TTC549 (cell line): ENCODE measurements around the gene GLB1L3.
"Not testable (repeated sequence)": the region's sequence is repeated elsewhere in the genome, so short reads cannot be mapped to it uniquely, and the experiment has no call there.

Experiments used
- FAIRE-seq: peaks from 2 replicates; lab custom pipeline; 2012; peaks lifted over from hg19 to GRCh38; lab: Jason Lieb, UNC

Gene GLB1L3

DNA sequence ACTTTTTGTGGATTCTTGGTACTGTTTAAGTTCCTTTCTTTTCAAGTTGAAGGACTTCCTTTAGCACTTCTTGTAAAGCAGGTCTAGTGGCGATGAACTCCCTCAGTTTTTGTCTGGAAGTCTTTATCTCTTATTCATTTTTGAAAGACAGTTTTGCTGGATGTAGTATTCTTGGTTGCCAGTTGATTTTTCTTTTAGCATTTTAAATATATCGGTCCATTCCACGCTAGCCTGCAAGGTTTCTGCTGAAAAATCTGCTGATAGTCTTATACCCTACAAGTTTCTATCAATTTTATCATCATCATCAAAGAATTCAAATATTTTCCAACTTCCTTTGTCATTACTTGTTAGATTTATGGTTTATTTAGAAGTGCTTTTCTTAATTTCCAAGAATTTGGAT is 40.9 kb downstream of the GLB1L3 start:
- no peak for FAIRE-seq

DNA sequence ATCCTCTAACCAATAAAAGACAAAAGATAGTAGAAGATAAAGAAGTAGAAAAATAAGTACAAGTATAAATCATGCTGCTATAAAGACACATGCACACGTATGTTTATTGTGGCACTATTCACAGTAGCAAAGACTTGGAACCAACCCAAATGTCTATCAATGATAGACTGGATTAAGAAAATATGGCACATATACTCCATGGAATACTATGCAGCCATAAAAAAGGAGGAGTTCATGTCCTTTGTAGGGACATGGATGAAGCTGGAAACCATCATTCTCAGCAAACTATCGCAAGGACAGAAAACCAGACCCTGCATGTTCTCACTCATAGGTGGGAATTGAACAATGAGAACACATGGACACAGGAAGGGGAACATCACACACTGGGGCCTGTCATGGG is 45.2 kb downstream of the GLB1L3 start:
- not testable (repeated sequence) for FAIRE-seq

DNA sequence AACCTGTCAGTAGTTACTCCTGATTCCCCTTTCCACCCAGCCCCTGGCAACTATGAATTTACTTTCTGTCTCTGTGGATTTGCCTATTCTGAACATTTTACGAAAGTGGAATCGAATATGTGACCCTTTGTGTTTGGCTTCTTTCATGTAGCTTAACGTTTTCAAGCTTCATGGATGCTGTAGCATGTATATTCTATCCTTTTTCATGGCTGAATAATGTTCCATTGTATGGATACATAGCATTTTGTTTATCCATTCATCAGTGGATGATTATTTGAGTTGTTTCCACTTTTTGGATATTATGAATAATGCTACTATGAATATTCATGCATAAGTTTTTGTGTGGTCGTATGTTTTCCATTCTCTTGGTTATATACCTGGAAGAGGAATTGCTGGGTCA is 46.4 kb downstream of the GLB1L3 start:
- no peak for FAIRE-seq

DNA sequence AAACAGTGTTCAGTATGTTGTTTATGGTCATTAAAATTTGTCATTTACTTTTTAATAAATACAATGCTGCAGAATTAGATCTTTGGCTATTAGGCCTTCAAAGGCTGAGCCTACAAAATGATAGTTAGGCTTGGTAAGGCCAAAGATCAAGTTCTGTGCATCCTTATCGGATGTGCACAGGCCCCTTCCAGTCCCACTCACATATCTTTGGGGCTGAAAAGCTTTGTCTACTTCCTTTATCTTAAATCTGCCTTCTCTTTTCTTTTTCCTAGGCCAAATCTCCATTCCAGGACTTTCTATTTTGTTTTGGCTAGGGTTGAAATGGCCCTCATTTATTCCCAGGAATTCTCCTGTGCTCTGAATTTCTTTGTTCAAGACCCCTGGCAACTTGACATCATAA is 52.3 kb downstream of the GLB1L3 start:
- no peak for FAIRE-seq

DNA sequence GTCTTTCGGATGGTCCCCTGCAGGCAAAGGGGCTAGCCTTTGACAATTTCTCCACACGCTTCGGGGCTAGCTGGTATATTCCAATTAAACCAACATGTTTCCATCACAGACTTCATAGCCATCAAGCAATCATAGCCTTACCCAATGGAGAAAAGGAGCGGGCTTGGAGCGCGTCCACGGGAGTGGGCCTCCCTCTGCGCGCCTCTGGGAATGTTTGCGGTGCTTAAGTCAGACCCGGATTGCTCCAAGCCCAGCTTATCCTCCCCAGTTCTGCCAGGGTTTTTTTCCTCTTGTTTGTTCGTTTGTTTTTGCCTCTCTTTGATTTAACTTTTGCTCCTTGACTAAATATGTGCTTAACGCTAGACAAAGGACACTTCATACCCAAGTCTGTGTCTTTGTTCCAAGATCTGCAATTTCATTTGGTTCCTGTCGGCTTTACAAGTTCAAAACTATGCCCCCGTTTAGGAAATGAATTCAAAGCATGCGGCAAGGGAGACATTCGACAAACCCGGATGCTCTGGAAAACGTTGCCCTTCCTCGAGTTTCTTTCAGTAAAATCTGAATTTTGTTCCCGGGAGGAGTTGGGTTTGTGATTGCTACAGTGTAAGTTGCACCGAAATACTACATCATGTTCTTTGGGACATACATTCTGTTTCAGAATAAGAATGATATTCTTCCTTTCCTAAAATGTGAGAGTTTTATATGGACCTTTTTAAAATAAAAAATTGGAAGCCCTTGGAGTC is 54.6 kb downstream of the GLB1L3 start:
- FAIRE-seq: no peak

DNA sequence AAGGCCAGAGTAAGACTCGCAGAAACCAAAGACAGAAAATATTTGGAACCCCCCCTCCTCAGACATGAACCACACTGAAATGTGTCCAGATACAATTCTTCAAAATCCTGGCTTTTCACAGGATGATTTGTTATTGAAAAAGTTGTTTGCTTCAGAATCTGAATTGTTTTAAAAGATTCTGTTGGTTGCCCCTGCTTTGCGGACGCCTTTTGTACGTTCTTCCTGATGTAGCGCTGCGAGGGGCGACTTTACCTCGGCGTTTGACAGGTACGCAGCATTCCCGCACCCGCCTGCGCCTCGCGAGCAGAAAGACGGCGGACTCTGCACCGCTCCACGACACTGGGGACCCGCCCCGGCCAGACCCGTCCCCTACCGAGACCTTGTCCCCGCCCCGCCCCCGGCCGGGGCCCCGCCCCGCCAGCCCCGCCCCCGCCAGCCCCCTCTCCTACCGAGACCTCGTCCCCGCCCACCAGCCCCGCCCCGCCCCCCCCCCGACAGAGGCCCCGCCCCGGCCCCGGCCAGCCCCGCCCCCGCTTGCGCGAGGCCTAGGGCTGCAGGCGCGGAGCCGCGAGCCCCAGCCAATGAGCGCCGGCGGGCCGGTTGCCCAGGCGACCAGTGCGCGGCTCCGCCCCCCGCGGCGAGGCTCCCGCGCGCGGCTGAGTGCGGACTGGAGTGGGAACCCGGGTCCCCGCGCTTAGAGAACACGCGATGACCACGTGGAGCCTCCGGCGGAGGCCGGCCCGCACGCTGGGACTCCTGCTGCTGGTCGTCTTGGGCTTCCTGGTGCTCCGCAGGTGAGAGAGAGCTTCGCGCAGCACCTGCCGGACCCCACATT is 55.4 kb downstream of the GLB1L3 start, which contains the start of gene GLB1L2:
GLB1L2 (plus strand) TSS at position 635 of the 835 bp plus-strand sequence; CDS start at position 709, 74 bp downstream.
- no peak for FAIRE-seq

DNA sequence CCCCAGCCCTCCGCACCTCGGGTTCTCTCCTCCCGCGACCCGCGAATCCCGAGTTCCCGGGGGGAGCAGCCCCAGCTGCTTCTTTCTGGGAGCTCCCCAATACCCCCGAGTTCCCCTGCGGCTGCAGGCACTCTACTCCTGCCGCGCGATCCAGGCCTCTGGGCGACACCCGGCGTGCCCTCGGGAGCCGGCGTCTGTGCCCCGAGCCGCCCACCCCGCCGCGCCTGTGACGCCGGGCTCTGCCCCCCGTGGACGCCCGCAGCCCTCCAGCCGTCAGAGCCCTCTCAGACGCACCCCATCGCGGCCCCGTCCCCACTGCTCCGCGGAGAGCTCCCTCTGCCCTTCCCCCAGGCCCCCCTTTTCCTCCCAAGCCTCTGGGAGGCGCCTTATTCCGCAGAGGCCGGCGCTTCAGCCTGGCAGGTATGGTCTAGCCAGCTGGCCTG is 56.0 kb downstream of the GLB1L3 start:
- FAIRE-seq: no peak

DNA sequence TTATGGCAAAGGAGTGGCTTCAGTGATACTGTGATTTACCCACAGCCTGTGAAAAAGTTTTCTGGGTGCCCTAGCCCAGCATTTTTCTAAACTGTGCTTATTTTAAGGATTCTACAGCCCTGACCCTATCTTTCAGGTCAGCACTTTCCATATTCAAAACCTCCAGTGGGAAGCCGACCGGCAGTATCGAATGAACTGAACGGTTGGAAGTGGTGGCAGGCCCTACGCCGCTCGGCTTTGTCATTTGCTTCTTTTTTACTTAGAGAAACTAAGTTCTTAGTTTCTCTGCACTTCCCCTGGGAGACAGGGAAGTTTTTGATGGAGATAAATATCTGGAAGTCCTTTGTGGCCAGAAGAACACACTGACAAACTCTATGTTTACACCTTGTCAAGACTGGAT is 56.6 kb downstream of the GLB1L3 start:
- FAIRE-seq: no peak

DNA sequence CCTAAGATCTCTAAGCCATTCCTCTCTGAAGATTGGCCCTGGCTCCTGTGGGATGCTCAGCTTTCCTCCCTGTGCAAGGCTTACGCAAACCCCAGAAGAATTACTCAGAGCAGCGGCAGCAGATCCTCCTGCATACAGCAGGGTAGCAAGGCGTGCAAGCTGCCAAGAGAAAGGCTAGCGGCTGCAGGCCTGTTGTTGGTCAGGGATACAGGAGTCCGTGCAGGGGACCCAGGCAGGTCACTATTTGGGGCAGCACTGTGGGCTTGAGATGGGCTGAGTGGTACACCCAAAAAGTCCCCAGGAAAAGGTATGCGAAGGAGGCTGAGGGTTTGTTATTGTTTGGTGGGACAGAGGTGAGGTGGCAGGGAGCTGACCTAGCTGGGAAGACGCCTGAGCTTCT is 57.1 kb downstream of the GLB1L3 start:
- no peak for FAIRE-seq

DNA sequence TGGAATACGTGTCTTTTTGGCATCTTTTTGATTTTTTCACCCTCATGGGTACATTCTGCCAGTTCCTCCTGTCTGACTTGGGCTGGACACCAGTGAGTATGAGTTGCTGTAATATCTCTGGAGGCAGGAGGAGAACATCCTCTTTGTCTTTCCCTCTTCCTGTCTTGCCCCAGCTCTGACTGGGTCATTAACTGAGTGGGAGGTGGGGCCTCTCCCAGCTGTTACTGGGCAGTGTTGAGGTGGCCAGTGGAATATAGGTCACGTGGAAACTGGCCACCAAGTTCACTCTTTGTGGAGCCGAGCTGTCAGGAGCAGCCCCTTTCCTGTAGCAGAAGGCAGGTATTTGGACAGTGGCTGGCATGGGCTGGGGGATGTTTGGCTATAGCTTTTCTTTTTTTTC is 57.8 kb downstream of the GLB1L3 start:
- FAIRE-seq: no peak

DNA sequence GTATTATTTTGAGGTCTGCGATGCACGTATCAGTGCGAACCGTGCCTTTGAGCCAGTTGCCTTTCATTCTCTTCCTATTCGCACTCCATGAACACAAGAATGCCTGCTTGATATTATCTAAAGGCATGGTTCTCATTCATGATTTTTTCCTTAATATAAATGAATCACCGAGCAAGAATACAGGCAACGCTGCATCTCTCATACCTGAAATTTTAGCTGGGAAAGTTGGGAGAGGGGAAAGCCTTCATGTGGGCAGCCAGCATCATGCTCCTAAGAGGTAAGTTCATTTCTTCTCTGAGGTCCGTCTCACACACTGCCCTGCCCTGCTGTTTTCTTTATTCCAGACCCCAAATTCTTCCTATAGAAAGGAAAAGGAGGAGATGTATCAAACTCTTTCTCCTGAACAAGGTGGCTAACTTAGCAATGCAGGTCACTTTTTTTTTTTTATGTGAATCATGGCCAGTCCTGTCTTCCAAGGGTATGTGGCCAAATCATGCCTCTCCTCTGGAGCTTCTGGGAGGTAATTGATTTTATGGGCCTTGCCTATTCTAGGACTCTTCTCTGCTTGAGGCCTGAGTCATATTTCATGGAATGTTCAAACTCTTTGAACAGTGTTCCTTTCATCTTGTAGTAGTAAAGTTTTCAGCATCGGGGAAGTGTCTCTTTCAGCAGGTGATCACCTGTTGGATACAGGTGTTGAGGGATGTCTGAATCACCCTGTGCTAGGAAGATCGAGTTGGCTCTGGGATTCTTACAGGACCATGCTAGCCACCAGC is 58.8 kb downstream of the GLB1L3 start:
- no peak for FAIRE-seq

DNA sequence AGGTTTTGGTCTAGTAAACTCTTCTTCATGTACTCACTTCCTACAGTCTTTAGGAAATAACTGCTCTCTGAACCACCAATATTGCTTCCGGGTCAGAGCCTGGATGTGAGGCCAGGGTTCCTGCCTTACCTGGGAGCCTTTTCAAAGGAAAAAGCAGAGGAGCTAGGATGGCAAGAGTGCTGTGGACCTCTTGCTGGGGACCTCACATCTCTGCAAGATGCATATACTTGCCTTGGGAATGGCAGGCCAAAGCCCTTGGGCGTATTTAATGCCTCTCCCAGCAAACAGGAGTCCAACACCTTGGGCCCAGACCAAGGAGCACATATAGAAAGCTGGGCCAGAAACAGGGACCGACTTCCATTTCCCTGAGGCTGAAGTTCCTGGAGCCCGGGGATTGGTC is 60.9 kb downstream of the GLB1L3 start:
- FAIRE-seq: no peak

DNA sequence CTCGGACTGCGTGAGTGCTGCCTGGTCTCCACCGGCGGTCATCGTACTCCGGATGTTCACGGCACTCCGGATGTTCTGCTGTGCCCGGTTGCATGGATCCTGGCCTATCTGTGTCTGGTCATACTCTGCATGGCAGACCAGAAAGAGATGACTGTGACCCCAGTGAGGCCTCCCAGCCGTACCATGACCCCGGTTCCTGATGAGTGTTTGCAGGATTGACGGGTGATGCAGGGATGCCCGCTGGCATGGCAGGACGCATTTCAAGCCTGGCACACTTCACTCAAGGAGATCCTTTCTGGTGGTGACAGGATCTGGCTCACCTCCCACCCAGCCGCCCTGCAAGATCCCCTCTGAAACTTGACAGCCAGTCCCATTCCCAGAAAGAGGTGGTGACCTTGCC is 61.9 kb downstream of the GLB1L3 start:
- no peak for FAIRE-seq

DNA sequence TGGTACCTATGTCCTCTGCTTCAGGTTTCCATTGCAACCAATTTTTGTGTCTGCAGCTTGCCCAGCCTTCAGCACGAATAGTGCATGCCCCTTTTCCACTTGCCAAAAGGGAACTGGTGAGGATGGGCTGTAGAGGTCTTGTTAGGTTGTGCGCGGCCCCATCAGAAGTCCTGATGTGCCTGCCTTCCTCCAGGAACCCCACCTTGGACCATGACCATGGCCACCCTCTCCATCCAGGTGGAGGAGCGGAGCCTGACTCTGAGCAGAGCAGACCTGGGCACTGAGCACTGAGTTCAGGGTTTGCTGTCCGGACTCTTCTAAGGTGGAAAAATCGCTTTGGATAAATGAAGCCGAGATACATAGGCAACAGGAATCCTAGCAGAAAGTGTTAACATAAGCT is 62.5 kb downstream of the GLB1L3 start:
- FAIRE-seq: no peak

DNA sequence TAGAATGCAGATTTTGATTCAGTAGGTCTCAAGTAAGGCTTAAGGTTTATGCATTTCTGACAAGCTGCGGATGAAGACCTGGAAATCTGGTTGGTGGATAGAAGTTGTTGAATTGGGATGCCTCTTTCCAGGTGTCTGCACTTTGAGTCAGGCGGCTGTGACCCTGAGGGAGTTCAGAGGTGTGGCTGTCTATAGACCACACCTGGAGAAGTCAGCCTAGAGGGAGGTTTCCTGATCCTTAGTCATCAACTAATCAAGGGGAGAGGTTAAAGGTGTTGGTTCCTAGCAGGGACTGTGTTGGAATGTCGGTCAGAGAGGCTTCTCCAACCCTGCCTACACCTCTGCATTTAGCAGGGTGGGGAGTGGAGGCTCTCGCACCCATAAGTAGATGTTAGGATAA is 63.6 kb downstream of the GLB1L3 start:
- no peak for FAIRE-seq

DNA sequence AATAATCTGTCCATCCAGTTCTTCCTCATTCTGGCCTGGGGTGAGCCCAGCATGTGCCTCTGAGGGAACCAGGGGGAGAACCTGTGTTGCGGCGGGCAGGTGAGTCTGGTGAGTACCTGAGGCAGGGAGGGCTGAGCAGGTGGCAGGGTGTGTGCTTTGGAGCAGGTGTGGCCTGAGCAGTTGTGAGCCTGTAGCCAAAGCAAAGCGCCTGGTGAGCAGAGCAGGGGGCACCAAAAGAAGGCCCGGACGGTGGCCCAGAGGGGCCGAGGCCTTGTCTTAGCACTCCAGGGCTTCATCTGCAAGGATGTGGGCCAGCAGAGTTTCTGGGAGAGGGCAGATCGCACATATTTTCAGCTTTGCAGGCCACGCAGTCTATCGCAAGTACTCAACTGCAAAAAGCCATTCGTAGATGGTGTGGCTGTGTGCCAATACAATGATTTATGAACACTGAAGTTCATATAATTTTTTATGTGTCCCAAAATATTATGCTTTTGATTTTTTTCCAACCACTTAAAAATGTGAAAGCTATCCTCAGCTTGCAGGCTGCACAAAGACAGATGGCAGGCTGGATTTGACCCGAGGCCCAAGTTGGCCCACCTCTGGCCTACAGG is 64.3 kb downstream of the GLB1L3 start:
- no peak for FAIRE-seq

DNA sequence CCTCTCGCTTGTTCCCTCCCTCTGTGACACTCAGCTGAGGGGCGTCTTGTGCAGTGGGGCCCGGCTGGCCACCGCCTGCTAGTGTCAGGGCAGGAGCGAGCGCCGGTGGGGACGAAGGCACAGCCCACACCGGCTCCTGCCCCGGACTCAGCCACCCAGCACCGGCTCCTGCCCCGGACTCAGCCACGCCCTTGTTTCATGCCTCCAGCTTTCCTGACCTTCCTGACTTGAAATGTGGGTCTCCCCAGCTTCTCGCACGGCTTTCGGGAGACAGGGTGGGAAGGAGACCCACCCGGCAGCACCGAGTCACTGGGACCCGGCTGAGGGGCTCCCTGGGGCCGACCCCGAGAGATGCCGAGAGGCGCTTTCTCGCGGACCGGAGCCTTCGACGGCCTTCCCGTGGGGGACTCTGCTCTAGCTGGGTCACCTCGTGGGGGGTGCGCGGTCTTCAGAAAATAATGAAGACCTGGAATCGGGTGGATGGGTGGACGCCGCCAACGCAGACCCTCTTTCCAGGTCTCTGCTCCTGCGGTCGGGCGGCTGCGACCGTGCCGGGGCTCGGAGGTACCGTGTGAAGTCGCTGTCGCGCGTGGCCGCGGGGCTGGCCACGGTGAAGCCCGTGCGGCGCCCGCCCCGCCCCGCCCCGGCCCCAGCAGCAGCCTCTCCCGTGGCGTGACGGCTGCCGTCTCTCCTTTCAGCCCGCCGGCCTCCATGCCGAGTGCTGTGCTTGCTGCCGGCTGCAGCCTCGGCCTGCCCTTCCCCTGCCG is 65.8 kb downstream of the GLB1L3 start:
- no peak for FAIRE-seq

DNA sequence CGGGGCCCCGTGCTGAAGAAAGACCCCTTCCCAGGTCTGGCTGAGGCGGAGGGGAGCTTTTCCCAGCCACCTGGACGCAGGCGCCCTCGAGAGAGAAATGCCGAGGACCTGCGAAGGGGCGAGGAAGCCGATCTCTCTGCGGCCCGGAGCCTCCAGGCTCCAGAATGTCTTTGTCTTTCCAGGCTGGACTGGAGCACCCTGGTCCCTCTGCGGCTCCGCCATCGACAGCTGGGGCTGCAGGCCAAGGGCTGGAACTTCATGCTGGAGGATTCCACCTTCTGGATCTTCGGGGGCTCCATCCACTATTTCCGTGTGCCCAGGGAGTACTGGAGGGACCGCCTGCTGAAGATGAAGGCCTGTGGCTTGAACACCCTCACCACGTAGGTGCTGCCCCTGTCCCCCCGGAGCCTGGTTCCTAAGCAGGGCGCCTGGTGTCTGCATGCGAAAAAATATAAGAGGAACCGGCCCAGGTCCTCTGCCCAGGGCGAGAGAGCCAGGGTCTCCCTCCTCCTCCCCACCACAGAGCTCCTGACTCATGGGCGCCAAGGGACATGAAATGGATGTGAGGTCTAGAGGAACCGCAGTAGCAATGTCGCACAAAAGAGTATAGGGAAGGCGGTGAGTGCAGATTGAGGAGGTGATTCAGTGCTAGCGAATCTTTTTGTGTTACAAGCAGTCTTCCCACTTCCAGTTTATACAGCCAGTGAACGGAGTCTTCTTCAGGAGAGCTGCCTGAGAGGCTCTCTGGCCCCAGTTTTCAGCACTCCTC is 66.6 kb downstream of the GLB1L3 start:
- no peak for FAIRE-seq

DNA sequence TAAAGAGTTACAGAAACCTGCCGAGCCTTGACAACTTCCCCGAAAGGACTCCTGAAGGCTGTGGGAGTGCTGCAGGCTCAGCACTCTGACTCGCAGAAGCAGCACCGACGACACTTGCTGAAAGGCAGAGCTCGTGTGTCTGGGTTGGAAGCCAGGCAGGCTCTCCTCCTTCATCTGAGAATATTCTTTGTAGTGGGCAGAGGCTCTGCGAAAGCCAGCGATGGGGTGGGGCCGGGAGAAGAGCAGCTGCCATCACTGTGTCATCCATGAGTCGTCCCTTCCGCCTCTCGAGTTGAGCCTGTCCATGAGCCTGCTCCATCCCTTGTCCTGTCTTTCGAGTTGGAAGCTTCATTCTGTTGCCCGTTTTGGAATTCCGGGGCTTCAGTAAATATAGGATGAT is 67.5 kb downstream of the GLB1L3 start:
- no peak for FAIRE-seq

DNA sequence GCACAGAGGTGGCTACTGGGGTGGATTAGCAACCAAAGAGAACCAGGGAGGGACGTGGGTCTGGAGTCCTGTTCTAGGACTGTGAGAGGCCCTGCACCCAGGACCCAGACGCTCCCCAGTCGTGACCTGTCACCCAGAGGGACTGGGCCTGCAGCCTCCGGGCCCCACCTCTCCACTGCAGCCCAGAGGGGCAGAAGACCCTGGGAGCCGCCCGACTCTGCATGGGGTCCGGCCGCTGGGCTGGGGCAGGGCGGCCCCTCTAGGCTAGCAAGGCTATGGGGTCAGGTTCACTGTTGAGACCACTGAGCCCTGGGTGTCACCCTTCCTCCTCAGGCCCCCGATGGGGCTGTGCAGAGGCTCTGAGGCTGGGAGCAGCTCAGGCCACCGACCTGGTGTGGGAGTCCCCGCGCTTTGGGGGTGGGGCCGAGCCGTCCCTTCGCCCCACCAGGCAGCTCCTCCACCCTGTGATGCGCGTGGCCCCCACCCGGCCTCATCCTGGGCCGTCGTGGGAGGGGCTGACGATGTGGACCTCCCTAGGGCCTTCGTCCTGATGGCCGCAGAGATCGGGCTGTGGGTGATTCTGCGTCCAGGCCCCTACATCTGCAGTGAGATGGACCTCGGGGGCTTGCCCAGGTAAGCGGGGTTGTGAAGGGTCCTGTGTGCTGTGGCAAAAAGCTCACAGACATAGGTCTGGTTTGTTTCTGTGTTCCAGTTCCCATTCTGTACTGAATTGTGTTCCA is 68.5 kb downstream of the GLB1L3 start:
- FAIRE-seq: not testable (repeated sequence)
